GM23338 (cell line): ENCODE measurements around the gene EVX2.
A peak's percentile ranks its signal among the peaks of the same experiment; 100 is the strongest.

Source experiments
- EZH2 ChIP-seq: fragments of 200-600 bp; sonication (generic); IDR thresholded peaks from one replicate; pipeline ENCODE4 v1.8.0; 2017; ENCODE audit warnings: antibody characterized with exemption, mild to moderate bottlenecking, low read depth; ENCODE audit not compliant: unreplicated experiment
- POLR2AphosphoS5 ChIP-seq: IDR thresholded peaks from 2 replicates; pipeline ENCODE4 v1.6.1; 2016; ENCODE audit warnings: antibody characterized with exemption, low read depth

DNA sequence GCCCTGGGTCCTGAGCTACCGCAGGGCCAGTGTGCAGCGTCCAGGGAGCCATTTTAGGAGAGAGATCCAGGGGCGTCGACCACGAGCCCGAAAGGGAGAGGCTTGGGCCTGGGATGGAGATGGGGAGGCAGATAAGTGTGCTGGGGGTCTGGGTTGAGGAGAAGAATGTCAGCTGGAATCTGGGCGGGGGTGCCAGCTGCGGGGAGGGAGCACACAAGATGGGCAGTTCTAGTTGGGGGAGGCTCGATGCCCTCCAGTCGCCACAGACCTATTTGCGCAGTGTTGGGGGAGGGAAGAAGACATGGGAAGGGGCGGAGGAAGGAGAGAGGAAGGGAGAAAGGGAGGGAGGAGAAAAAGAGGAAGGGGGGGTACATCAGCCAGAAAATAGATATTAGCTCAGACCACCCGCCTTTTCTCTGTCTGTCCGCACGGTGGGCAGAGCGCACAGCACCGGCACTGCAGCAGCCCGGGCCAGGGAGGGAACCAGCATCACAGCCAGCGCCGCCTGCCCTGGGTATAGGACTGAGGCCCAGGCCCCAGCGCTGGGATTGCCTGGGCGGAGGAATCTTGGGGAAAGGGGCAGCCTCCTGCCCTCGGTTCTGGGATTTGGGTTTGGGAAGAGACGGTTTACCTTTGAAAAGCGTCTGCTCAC, 21.4 kb upstream of the EVX2 start:
- TF ChIP-seq EZH2 (peak; percentile 61), POLR2AphosphoS5 (no peak)
